CD4-positive, alpha-beta T cell treated with Interferon gamma for 1 hour (primary cell): ENCODE results near the gene CAV1.
A peak's percentile ranks its signal among the peaks of the same experiment; 100 is the strongest.
"Not testable (repeated sequence)": the region's sequence is repeated elsewhere in the genome, so short reads cannot be mapped to it uniquely, and the experiment has no call there.

Source experiments
- DNase-seq: peaks from one replicate; pipeline ENCODE4 v3.0.0-alpha.2; 2020

CAV1 gene

DNA sequence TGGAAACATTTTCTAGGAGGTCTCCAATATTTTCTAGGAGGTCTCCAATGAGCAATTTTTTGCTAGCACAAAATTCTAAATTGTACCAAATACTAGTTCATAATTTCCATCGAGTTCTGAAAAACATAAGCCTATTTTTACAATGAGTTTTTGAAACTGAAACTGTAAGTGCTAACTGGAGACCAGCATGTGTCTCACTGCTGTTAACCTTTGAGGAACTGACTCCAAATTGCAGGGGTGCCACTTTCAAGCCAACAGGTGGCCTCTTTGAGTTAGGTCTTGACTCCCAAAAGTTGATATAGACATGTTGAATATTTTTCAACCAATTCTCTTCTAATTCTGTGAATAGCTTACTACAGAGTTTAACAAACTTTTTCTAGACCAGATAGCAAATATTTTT is 58.8 kb downstream of the CAV1 start:
- DNase-seq, result peak; percentile 3

DNA sequence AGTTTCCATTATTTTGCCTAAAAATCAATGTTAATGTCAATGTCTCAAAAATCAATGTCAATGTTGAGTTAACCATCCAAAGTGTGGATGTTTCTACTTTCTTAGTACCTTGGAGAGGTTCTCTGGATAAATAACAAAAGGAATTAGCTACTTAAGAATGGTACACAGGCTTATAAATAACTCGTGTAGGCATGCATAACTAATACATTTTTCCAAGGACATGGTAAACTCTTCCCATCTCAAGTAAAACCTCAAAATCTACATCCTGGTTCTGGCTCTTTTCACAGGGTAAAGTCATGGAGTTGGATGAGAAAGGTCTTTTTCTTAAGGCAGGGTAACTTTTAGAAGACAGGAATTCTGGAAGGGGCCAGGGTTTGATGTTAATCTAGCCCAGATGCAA is 59.9 kb downstream of the CAV1 start:
- no peak for DNase-seq

DNA sequence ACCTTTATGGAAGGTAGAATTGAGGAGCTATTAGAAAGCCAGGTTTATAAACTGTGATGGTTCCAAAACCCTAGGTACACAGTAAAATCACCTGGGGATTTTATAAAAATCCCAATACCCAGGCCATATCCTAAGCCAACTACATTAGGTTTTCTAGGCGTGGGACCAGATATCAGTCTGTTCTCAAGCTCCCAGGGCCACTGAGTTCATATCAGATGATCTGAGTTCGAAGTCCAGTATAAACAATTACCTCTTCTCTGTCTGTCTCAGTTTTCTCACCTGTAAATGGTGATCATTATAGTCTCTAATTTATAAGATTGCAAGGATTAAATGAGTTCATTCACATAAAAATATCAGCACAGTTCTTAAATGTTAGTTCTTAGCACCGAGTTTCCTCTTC is 60.6 kb downstream of the CAV1 start:
- no peak for DNase-seq

DNA sequence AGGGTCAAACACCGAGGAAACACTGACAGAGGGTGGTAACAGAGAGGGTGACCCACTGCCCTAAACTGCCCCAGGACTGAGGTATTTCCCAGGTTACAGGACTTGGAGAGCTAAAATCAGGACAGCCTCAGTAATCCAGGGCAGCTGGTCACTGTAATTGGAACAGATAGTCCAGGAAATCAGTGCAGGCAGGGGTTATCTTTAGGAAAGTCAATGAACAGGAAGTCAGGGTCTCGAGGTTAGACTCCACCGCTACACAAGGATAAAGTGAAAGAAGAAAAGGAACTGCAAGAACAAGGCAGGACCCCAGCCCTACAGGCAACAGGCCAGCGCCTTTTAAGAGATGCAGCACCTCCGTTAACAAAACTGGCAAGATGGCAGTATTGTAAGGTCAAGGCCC is 61.1 kb downstream of the CAV1 start:
- no peak for DNase-seq

DNA sequence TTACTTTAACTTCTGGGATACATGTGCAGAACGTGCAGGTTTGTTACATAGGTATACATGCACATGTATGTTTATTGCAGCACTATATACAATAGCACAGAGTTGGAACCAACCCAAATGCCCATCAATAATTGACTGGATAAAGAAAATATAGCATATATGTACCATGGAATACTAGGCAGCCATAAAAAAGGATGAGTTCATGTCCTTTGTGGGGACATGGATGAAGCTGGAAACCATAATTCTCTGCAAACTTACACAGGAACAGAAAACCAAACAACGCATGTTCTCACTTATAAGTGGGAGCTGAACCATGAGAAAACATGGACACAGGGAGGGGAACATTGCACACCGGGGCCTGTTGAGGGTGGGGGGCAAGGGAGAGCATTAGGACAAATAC is 62.4 kb downstream of the CAV1 start:
- DNase-seq, result not testable (repeated sequence)

DNA sequence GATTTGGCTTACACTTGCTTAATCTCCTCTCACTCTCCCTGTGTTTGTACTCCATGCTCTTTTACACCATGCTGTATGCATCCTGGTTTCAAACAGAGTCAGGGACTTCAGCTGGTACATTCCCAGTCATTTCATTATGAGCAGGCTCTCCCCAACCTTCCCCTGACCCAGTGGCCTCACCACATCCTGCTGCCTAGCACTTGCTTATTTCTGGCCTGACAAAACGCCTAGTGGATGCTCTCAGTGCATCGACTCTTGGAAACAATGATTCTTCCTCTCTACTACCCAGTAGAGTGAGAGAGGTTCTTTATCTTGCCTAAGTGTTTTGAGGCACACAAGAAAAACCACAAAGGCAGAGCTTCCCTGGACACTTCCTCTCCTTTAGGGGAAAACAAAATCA is 63.4 kb downstream of the CAV1 start:
- no peak for DNase-seq

DNA sequence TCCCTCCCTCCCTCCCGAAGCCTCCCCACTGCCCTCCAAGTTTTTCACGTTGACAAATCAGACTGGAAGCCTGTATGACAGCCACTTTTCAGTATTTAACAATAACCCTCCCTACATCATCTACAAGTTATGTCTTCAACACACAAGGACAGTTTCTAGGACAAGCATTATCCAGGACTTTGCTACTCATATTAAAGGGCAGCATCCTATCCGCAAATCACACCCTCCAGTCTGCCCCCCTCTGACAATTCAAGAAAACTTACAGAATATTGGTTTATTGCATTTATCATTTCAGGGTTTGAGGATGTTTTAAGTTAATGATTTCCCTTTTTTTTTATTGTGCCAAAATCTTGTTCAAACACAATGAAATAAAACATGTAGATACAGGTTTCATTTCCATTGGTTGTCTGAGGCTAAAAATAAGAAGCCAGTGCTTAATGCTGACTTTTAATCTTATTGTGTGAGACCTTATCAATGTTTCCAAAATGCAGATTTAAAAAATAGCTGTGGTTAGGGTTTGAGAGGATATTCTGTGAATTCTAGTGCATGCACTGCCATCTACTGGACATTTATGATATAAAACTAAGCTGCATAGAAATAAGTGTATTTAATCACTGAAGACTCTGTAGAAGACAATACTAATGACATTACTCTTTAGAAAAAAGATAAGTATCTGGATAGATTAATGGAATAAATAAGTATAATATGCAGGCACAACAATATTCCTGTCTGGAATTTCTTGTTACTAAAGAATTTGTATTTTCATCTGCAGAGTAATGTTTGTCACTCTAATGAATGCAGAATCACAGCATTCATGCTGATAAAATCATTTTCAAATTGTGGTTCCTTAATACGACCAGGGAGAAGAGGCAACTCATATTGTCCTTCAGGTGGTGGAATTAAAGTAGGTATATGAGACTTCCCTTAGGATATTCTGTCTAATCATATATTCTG is 64.1 kb downstream of the CAV1 start:
- no peak for DNase-seq

DNA sequence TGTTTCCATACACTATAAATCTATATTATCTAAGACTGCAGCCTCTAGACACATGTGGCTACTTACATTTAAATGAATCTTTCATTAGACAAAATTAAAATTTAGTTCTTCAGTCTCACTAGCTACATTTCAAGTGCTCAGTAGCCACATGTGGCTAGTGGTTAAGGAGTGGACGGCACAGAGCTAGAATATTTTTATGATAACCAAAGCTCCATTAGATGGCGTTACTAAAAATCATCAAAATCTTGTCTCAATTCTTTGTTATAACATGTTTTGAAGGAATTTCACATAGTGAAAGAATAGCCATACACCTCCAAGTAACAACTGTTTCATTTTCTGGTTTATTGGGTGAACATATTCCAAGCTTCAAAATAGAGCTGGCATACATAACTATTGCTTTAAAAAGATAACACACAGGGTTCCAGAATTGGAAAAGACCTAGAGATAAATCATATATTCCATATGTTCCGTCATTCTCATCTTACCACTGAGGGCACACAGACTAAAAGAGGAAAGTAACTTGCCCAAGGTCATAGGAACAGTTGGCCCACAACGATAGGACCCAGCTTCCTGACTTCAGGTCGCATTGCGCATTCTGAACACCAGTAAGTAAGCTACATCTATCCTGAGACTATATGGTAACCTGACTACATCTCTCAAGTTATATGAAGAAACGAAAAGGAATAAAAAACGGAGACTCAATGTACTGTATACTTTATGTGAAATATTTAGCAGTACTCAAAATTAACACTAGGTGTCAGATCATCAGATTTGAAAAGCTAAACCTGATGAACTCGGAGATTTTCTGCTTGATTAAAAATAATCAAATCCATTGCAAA is 66.6 kb downstream of the CAV1 start:
- no peak for DNase-seq

DNA sequence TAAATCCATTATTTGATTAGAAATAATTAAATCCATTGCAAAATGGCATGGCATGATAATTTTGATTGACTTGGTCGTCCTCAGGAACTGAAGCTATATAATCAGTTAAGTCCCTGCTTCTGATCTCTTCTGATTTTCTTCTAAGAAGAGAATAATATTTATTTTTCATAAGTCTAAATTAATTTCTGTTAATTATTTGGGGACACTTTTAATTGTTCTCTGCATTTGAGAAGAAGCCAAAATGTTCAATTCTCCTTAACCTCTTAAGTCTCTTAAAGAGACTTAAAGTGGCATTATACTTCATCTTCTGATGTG is 67.2 kb downstream of the CAV1 start:
- DNase-seq, result no peak

DNA sequence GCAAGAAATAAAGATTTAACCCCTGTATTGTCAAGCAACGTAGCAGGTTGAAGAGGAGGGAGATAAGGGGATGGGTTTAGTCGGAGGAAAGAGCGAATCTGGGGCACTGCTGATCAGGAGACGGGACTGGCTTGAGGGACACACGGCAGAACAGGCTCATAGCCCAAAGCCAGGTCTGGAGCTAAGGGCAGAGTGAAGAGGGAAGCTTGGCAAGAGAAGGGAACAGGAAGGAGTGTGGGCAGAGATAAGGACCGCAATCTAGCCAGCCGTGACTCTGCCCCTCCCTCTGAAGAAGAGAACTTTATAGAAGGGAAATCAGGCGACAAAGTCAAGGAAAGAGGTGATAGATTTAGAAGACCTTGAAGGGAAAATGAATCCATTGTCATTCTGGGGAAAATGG is 67.6 kb downstream of the CAV1 start:
- no peak for DNase-seq

DNA sequence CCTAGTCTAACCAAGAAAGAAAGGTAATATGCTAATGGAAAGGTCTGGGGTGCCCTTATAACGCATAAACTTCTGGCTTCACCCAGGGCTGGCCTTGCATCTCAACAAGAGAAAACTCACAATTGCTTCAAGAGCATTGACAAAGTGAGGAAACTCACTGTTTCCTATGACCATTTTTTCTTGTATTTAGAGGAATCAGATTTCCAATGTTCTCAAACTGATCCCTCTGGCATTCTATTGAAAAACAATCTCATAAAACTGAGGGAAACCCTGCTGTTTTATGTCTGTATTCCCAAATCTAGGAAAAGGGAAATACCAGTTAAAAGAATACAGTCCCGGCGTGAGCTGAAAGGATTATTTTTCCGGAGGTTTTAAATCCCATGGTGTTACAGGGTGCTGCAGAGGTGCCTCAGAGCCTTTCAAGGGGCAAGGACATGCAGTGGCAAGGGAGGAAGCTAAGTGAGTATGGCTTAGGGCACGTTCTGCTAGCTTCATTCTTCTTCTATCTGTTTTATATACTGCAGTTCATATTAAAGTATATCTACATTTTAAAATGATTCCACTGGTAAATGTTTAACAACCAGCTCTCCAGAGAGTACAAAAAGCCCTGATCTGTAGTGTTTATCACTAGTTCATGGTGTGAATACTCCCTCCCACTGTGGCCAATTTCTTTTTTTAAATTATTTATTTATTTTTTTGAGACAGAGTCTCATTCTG is 68.7 kb downstream of the CAV1 start:
- no peak for DNase-seq

DNA sequence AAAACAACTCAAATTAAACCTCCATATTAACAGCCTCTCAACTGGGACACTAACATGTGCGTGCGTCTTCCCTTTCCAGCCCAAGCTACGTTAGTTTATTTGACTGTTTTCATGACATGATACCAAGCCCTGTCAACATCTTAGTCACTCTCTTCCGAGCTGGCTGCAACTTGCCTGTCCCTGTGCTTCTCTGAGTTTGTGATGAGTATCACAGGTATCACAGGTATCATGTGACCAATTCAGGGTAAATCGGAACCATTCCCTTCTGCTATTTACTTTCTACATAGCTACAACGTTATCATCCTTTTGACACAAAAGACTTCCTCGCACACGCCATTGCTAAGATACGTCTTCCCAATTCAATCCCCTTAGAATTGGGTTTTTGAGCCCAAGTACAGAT is 70.2 kb downstream of the CAV1 start:
- no peak for DNase-seq

DNA sequence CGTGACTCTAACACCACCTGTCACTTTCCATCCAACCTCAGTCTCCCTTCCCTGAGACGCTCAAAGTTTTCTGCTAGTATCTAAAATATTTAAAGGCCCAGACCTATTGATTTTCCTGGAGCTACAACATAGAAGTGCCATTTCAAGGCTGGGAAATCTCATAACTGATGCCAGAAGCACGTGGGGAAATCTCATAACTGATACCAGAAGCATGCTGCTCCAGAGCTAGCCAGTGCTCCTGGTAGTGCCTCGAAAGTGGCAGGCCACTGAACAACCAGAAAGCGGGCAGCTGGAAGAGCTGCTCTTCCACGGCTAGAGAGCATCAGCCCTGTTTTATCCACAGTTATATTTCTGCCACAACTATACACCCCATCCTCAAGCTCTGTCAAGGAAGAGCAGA is 72.5 kb downstream of the CAV1 start:
- no peak for DNase-seq

DNA sequence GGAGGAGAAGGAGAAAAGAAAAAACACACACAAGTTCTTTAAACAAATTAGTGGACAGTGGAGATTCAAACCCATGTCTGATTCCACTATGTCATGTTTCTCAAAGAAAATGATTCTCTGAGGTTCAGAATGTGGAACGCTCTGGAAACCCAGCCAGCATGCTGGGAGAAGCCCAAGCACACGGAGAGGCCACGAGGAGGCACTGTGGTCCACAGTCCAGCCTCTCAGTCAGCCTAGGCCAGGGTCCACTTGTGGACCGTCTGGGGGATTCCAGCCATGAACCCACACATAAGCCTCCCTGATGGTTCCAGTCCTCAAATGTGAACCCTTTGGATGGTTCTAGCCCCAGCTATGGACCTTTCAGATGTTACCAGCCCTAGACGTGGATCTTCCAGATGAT is 73.4 kb downstream of the CAV1 start:
- no peak for DNase-seq

DNA sequence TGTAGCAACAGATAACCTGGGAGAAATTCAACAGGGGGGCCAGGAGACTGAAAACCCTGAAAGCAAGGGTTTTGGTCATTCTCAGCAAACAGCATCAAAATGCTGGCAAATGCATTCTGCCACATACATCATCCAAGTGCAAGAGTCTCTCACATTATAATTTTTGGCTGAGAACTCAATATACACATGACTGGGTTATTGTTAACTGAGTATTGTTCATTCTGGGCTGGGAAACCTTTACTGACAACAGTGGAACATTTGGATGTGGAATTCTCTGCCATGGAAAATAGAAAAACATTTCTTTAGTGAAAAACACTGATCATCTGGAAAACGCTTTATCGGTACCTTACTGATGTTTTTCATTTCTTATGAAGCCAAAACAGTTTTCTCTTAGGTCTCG is 74.0 kb downstream of the CAV1 start:
- no peak for DNase-seq

DNA sequence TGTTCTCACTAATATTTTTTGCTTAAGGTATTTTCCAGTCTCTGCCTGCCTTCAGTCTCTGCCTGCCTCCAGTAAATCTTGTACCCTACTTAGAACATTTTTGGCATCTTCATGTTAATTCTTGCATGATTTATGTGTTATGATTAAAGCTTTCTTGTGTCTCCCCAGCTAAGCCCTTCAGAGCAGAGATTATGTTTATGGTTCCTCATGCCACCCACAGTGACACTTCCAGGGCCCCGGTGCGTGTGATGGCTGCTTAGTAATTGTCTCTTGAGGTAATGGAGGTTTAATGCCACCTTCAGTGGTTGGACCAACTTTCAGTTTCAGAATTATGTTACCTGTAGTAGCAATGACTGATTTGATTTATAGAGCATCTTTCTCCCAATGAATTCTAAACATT is 76.6 kb downstream of the CAV1 start:
- DNase-seq, result no peak

DNA sequence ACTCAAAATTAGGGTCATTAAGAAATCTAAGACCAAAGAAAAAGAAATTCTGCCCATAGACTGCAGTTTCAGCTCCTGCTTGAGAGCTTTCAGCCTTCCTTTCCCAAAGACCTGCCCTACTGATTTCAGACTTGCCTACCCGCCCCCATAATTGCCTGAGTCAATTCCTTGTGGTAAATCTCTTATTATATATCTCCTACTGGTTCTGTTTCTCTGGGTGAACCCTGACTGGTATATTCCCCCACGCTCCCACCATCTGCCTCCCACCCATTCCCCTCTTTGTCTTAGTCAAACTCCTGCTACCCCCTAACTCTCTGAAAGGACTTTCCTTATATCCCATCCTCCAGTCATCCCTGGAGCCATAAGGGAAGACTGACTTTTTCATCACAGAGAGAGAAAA is 82.5 kb downstream of the CAV1 start:
- no peak for DNase-seq

DNA sequence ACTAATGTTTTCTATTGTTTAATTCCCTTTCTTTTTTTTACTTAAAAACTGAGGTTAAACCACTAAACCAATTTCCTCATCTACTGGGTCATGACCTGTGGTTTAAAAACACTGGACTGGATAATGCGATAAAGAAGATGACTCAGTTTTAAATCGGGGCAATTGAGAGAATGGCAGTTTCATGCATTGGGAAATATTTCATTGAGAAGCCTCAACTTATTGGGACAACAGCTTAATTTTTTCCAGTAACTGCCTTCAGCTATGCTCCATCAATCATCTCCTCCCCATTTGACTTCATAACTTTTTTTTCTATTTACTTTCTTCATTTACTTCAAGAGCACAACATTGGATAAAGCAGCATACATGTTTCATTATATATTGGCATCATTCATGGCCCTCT is 85.4 kb downstream of the CAV1 start:
- DNase-seq, result no peak

DNA sequence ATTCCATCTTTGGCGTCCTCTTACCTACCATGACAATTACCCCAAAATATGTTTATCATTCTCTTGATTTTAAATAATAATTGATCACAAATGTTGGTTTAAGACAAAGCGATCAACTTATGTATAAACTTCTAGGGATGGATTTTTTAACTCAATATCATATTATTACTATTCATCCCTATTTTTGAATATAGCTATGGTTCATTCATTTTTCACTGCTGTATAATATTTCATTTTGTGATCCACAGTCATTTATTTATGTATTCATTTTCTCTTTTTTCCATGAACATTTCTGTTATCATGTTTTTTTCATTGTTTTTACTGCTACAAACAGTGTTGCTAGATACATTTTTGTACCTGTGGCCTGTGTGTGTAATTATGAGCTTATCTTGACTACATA is 85.9 kb downstream of the CAV1 start:
- no peak for DNase-seq
